Testis (tissue), 2 donors: ENCODE data around the gene RNU6-8.

ENCODE experiments used
- POLR2A ChIP-seq: fragments of 450-650 bp; IDR thresholded peaks from one replicate; pipeline ENCODE4 v1.6.1; 2017; ENCODE audit warnings: antibody characterized with exemption, mild to moderate bottlenecking, moderate library complexity
- TF ChIP-seq, protein P1 (sequence below), 3 experiments: fragments of 450-650 bp in 2 of 3; fragments of 200-600 bp in 1 of 3; sonication (generic) in 1 of 3; IDR thresholded peaks; one replicate each; pipeline ENCODE4 v1.5.1; 2016 to 2019; ENCODE audit warnings: antibody characterized with exemption in 3 of 3, mild to moderate bottlenecking in 2 of 3, moderate library complexity in 1 of 3

DNA sequence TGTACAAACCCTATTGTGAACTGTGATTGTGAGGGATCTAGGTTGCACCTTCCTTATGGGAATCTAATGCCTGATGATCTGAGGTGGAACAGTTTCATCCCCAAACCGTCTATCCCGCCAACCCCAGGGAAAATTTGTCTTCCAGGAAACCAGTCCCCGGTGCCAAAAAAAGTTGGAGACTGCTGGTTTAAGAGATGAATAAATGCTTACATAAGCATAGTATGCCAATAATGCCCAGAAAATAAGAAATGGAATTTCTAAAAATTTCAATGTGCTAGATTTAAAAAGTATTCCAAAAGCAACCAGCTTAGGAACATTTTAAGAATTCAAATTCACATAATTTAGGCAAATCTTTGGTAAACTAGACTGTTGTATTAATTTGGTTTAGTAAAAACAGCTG is 5.4 kb upstream of the RNU6-8 start:
- no peak for TF ChIP-seq POLR2A
- TF ChIP-seq, protein P1, sequence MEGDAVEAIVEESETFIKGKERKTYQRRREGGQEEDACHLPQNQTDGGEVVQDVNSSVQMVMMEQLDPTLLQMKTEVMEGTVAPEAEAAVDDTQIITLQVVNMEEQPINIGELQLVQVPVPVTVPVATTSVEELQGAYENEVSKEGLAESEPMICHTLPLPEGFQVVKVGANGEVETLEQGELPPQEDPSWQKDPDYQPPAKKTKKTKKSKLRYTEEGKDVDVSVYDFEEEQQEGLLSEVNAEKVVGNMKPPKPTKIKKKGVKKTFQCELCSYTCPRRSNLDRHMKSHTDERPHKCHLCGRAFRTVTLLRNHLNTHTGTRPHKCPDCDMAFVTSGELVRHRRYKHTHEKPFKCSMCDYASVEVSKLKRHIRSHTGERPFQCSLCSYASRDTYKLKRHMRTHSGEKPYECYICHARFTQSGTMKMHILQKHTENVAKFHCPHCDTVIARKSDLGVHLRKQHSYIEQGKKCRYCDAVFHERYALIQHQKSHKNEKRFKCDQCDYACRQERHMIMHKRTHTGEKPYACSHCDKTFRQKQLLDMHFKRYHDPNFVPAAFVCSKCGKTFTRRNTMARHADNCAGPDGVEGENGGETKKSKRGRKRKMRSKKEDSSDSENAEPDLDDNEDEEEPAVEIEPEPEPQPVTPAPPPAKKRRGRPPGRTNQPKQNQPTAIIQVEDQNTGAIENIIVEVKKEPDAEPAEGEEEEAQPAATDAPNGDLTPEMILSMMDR (IDR thresholded peaks at IDR 0.05) = no peak
